Testis (tissue), 2 donors: ENCODE measurements around the gene SAFB2.

Experiments
- CTCF ChIP-seq, 3 experiments: fragments of 450-650 bp in 2 of 3; fragments of 200-600 bp in 1 of 3; sonication (generic) in 1 of 3; IDR thresholded peaks; one replicate each; pipeline ENCODE4 v1.5.1; 2016 to 2019; ENCODE audit warnings: antibody characterized with exemption in 3 of 3, mild to moderate bottlenecking in 2 of 3, moderate library complexity in 1 of 3
- POLR2A ChIP-seq: fragments of 450-650 bp; IDR thresholded peaks from one replicate; pipeline ENCODE4 v1.6.1; 2017; ENCODE audit warnings: antibody characterized with exemption, mild to moderate bottlenecking, moderate library complexity

GRCh38 chr19:5545051-5545450, 77.5 kb downstream of the SAFB2 start:
- no peak for TF ChIP-seq CTCF (IDR thresholded peaks at IDR 0.05)
- no peak for TF ChIP-seq POLR2A
